ENCODE measurements around the gene PTPN12.

Gene PTPN12

GRCh38 chr7:77665161-77665560, 128.1 kb downstream of the PTPN12 start:
- DNase-seq: no peak

- DNase-seq: no peak
Measured at GRCh38 chr7:77667459-77668086, 130.5 kb downstream of the PTPN12 start.

GRCh38 chr7:77674878-77675277, 137.8 kb downstream of the PTPN12 start:
- no peak for DNase-seq

DNA sequence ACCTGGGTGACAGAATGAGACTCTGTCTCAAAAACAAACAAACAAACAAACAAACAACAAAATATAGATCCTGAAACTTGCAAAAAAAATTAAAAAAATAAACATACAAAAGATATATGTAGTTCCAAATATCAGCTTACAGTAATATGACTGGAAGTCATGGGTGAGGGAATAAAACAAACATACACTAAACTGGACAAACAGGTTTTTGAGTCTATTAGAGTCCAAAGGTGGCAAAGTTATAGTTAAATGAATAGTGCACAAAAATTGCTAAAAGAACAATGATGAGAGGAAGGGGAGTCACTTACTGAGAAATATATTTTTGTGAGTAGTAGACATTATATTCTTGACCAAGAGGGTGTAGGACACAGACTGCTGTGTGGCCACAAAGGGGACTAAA, 142.5 kb downstream of the PTPN12 start:
- DNase-seq: no peak

GRCh38 chr7:77680266-77680665, 143.2 kb downstream of the PTPN12 start:
- no peak for DNase-seq

DNA sequence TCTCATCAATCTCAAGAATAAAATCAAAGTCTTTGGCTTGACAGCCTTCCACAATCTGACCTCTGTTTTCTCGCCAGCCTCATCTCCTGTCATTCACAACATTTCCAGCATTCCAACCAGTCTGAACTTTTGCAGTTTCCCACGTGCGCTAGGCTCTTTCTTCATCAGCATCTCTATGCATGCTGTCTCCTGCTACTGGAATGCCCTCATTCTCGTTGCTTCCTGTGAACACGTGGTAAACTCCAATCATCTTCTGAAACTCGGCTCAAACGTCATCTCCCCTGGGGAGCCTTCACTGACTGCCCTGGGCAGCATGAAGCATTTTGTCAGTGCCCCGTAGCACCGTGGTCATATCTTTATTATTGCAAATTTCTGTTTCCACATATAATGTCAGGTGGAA, 146.9 kb downstream of the PTPN12 start:
- DNase-seq: no peak

DNA sequence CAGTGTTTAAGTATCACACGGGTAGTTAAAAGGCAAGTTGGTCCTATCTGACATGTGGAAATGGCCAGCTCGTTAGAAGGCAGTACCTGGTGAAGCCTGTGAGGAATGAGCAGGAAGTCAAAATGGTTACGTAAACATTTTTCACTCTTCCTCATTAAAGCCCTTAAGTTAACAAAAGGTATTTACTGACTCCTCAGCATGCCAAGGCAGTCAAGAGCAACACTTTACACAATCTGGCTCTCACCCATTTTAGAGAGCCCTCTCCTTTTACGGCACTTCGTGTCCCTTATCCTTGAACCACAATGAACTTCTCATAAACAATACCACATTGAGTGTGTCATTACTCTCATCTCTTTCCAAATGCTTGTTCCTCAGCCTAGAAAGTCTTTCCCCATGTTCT, 148.1 kb downstream of the PTPN12 start:
- peak; percentile 34 to 57 for DNase-seq

- DNase-seq: no peak
Measured at GRCh38 chr7:77687100-77687746, 150.1 kb downstream of the PTPN12 start.

- no peak for DNase-seq
Measured at GRCh38 chr7:77687747-77688144, 150.7 kb downstream of the PTPN12 start.
